CD4-positive, alpha-beta T cell treated with Interleukin-12 subunit alpha and Interleukin-12 subunit beta, for 1 hour (primary cell): Measurements from ENCODE around the gene H19.

Experiments used
- DNase-seq: peaks from one replicate; pipeline ENCODE4 v3.0.0-alpha.2; 2020

The H19 gene

GRCh38 chr11:1946812-1947484 lies 50.7 kb downstream of the H19 start, which contains the start of gene MRPL23:
TSS of gene MRPL23 (plus strand) at chr11:1947332. CDS start at chr11:1947363, 31 bp downstream.
- DNase-seq, result peak; percentile 43
